AG04450 (cell line): Measurements from ENCODE around the gene MC1R. TPM values are rescaled to one million over a fixed set of nuclear protein-coding genes. Genes with fewer than 3 reads are reported as not detected.

Experiments
- CTCF ChIA-PET: fragments of 300-600, 350-600 bp; formaldehyde crosslinking; extraction: SDS; loops from one replicate; lab custom pipeline; 2022; ENCODE audit warnings: antibody characterized with exemption, inconsistent platforms; lab: Charles Lee
- POLR2A ChIA-PET: fragments of 350-600 bp; formaldehyde crosslinking; extraction: SDS; loops from one replicate; lab custom pipeline; 2021; ENCODE audit warnings: antibody characterized with exemption, inconsistent platforms; lab: Yijun Ruan, JAX
- DNase-seq: peaks from one replicate; pipeline ENCODE4 v3.0.0-alpha.2; 2011; ENCODE audit warnings: low read depth, low spot score
- H3K27ac ChIP-seq: one replicate; pipeline ENCODE4 v1.5.1; 2012; ENCODE audit warnings: low read depth, low read length, control low read depth
- H3K27me3 ChIP-seq: one replicate; pipeline ENCODE4 v1.6.0; 2012; ENCODE audit warnings: low read length; ENCODE audit not compliant: control insufficient read depth, insufficient read depth
- H3K4me3 ChIP-seq: 2 replicates; pipeline ENCODE4 v1.5.1; 2011; ENCODE audit warnings: mild to moderate bottlenecking, low read depth, low read length, control low read depth
- H3K9me3 ChIP-seq: 2 replicates; pipeline ENCODE4 v1.5.1; 2012; ENCODE audit warnings: low read length; ENCODE audit not compliant: control insufficient read depth, insufficient read depth
- CTCF ChIP-seq: IDR thresholded peaks from 2 replicates; pipeline ENCODE4 v1.5.1; 2011; ENCODE audit warnings: low read depth, low read length, control low read depth, inconsistent platforms
- polyA plus RNA-seq: library from polyadenylated mRNA; depleted of rRNA; stranded (reverse); fragments of >200 nt; gene quantifications from 2 replicates; pipeline ENCODE4 v1.2.3, GENCODE V29; 2011

MC1R gene
- polyA plus RNA-seq, 1 experiment: 3.9 TPM

- H3K4me3 ChIP-seq: no peak overlapping the region
- CTCF ChIA-PET: interaction anchor here (1.6 kb wide), 1 partner anchor 9 kb away, joined by 10 read pairs; no protein-coding TSS in a partner anchor
- no peak for DNase-seq
- H3K27ac ChIP-seq: no peak overlapping the region
- no peak for TF ChIP-seq CTCF
- no peaks in the 10 kb centered on the region; the same call in 1 of the 2 replicates for H3K9me3 ChIP-seq
- POLR2A ChIA-PET: no interaction called here
- H3K27me3 ChIP-seq: no peaks in the 10 kb centered on the region
Observed at GRCh38 chr16:89919535-89920406, 1.1 kb downstream of the MC1R start.

GRCh38 chr16:89920723-89921122, 2.1 kb downstream of the MC1R start:
- no peaks in the 10 kb centered on the region; the same call in 1 of the 2 replicates for H3K9me3 ChIP-seq
- no peaks in the 10 kb centered on the region for H3K27me3 ChIP-seq
- no peak for TF ChIP-seq CTCF
- no peak for DNase-seq
- ChIA-PET POLR2A (no interaction called here), CTCF (no interaction called here)
- H3K27ac ChIP-seq: peak overlapping the region; percentile 98
- H3K4me3 ChIP-seq: no peak overlapping the region

- Histone ChIP-seq H3K4me3 (peak overlapping the region; percentile 27), H3K27ac (peak overlapping the region; percentile 98), H3K27me3 (no peaks in the 10 kb centered on the region), H3K9me3 (no peaks in the 10 kb centered on the region; the same call in 1 of the 2 replicates)
- no peak for TF ChIP-seq CTCF
- CTCF ChIA-PET: interaction anchor here (2.2 kb wide), 1 partner anchor 11 kb away, joined by 11 read pairs; no protein-coding TSS in a partner anchor
- no peak for DNase-seq
- POLR2A ChIA-PET: interaction anchor here (0.8 to 4.6 kb wide), 6 partner anchors 10 to 207 kb away, joined by 3 to 59 read pairs (median 4); partner anchors contain the start of gene TCF25
Observed at GRCh38 chr16:89921131-89921701, 2.6 kb downstream of the MC1R start.

GRCh38 chr16:89921702-89922476, 3.2 kb downstream of the MC1R start:
- ChIA-PET POLR2A (interaction anchor here (0.5 to 4.6 kb wide), 14 partner anchors 9 to 494 kb away, joined by 3 to 59 read pairs (median 3); partner anchors contain the start of genes DEF8 and TCF25), CTCF (interaction anchor here (2.2 kb wide), 1 partner anchor 12 kb away, joined by 11 read pairs; no protein-coding TSS in a partner anchor)
- peak; percentile 86 for DNase-seq
- peak overlapping the region; percentile 84 for H3K4me3 ChIP-seq
- TF ChIP-seq CTCF: no peak
- H3K27me3 ChIP-seq: no peaks in the 10 kb centered on the region
- H3K27ac ChIP-seq: peak overlapping the region; percentile 98
- H3K9me3 ChIP-seq: no peaks in the 10 kb centered on the region; the same call in 1 of the 2 replicates
